Glutamatergic neuron (in vitro differentiated cells): ENCODE results near the gene NTN1. TPM values are rescaled to one million over a fixed set of nuclear protein-coding genes. Genes with fewer than 3 reads are reported as not detected.

Experiments used
- DNase-seq: peaks from one replicate; pipeline ENCODE4 v3.0.0; 2022
- H3K27ac Mint-ChIP-seq: one replicate; pipeline ENCODE4 v1.8.0; 2020; ENCODE audit warnings: mild to moderate bottlenecking, mixed read lengths, inconsistent platforms; ENCODE audit not compliant: unreplicated experiment
- H3K27me3 Mint-ChIP-seq: one replicate; pipeline ENCODE4 v1.8.0; 2020; ENCODE audit warnings: mild to moderate bottlenecking, moderate library complexity, mixed read lengths, inconsistent platforms; ENCODE audit not compliant: unreplicated experiment
- H3K36me3 Mint-ChIP-seq: one replicate; pipeline ENCODE4 v1.8.0; 2020; ENCODE audit warnings: mild to moderate bottlenecking, mixed read lengths, inconsistent platforms; ENCODE audit not compliant: unreplicated experiment
- H3K4me1 Mint-ChIP-seq: one replicate; pipeline ENCODE4 v1.8.0; 2020; ENCODE audit warnings: mild to moderate bottlenecking, low read depth, mixed read lengths, inconsistent platforms; ENCODE audit not compliant: unreplicated experiment
- H3K4me3 Mint-ChIP-seq: one replicate; pipeline ENCODE4 v1.8.0; 2020; ENCODE audit warnings: mild to moderate bottlenecking, mixed read lengths, inconsistent platforms; ENCODE audit not compliant: unreplicated experiment
- H3K9me3 Mint-ChIP-seq: one replicate; pipeline ENCODE4 v1.8.0; 2020; ENCODE audit warnings: mild to moderate bottlenecking, moderate library complexity, mixed read lengths, inconsistent platforms; ENCODE audit not compliant: unreplicated experiment
- CTCF ChIP-seq: fragments of 200-600 bp; sonication (generic); IDR thresholded peaks from one replicate; pipeline ENCODE4 v1.5.0; 2021; ENCODE audit not compliant: partially characterized antibody, unreplicated experiment
- total RNA-seq: library from RNA; stranded (reverse); fragmentation: NEBNext Ultra II Directional; extraction: Animal tissue kit (Norgen Biotek cat#: 25700); gene quantifications from one replicate; pipeline ENCODE4 v1.2.1, GENCODE V29; 2021; ENCODE audit not compliant: unreplicated experiment

NTN1 gene
- total RNA-seq, 1 donor from 2014 or later: 0.76 TPM

GRCh38 chr17:9209347-9209746, 188.0 kb downstream of the NTN1 start:
- Mint-ChIP-seq H3K36me3 (no peaks in the 10 kb centered on the region), H3K4me1 (peaks cover 2% of the 10 kb centered on the region), H3K4me3 (no peak overlapping the region), H3K27me3 (peaks cover 10% of the 10 kb centered on the region), H3K9me3 (peaks cover 4% of the 10 kb centered on the region), H3K27ac (no peak overlapping the region)
- no peak for DNase-seq
- no peak for TF ChIP-seq CTCF

- Mint-ChIP-seq H3K27ac (no peak overlapping the region), H3K36me3 (peaks cover under 1% of the 10 kb centered on the region), H3K4me3 (no peak overlapping the region), H3K4me1 (peaks cover 2% of the 10 kb centered on the region), H3K9me3 (peaks cover 3% of the 10 kb centered on the region), H3K27me3 (peaks cover 10% of the 10 kb centered on the region)
- no peak for DNase-seq
- TF ChIP-seq CTCF: no peak
Observed at GRCh38 chr17:9209781-9210370, 188.6 kb downstream of the NTN1 start.

- TF ChIP-seq CTCF: no peak
- Mint-ChIP-seq H3K4me3 (no peak overlapping the region), H3K9me3 (peaks cover 5% of the 10 kb centered on the region), H3K4me1 (peaks cover 2% of the 10 kb centered on the region), H3K36me3 (peaks cover 14% of the 10 kb centered on the region), H3K27me3 (peaks cover 10% of the 10 kb centered on the region), H3K27ac (no peak overlapping the region)
- no peak for DNase-seq
Observed at GRCh38 chr17:9211133-9211765, 189.9 kb downstream of the NTN1 start.

- H3K27me3 Mint-ChIP-seq: peaks cover 10% of the 10 kb centered on the region
- no peak for DNase-seq
- no peaks in the 10 kb centered on the region for H3K4me1 Mint-ChIP-seq
- no peak for TF ChIP-seq CTCF
- H3K9me3 Mint-ChIP-seq: peaks cover 7% of the 10 kb centered on the region
- peaks cover 20% of the 10 kb centered on the region for H3K36me3 Mint-ChIP-seq
- H3K27ac Mint-ChIP-seq: no peak overlapping the region
- H3K4me3 Mint-ChIP-seq: no peak overlapping the region
Observed at GRCh38 chr17:9212376-9213302, 191.3 kb downstream of the NTN1 start.

GRCh38 chr17:9213303-9213640, 192.0 kb downstream of the NTN1 start:
- no peak for TF ChIP-seq CTCF
- peaks cover 20% of the 10 kb centered on the region for H3K36me3 Mint-ChIP-seq
- no peaks in the 10 kb centered on the region for H3K4me1 Mint-ChIP-seq
- H3K4me3 Mint-ChIP-seq: no peak overlapping the region
- no peak for DNase-seq
- H3K27ac Mint-ChIP-seq: no peak overlapping the region
- H3K27me3 Mint-ChIP-seq: peaks cover 8% of the 10 kb centered on the region
- H3K9me3 Mint-ChIP-seq: peaks cover 7% of the 10 kb centered on the region
